Kidney epithelial cell (primary cell): ENCODE data around the gene BPIFB1. TPM values are rescaled to one million over a fixed set of nuclear protein-coding genes. Genes with fewer than 3 reads are reported as not detected.

Source experiments
- DNase-seq: peaks from one replicate; pipeline ENCODE4 v3.0.0-alpha.2; 2010; ENCODE audit warnings: low read depth
- H3K27me3 ChIP-seq: 2 replicates; pipeline ENCODE4 v1.6.0; 2011; ENCODE audit warnings: low read length; ENCODE audit not compliant: control insufficient read depth, insufficient read depth
- H3K36me3 ChIP-seq: 2 replicates; pipeline ENCODE4 v1.5.1; 2011; ENCODE audit warnings: low read length; ENCODE audit not compliant: control insufficient read depth, insufficient read depth
- H3K4me3 ChIP-seq: 2 replicates; pipeline ENCODE4 v1.5.1; 2011; ENCODE audit warnings: low read depth, mild to moderate bottlenecking, control low read depth, low read length
- CTCF ChIP-seq: IDR thresholded peaks from 2 replicates; pipeline ENCODE4 v1.5.1; 2011; ENCODE audit warnings: mild to moderate bottlenecking, moderate library complexity, low read length, control low read depth, inconsistent platforms; ENCODE audit not compliant: insufficient read depth, poor library complexity, severe bottlenecking
- total RNA-seq: library from RNA; depleted of rRNA; stranded (reverse); fragments of >200 nt; gene quantifications from 2 replicates; pipeline ENCODE4 v1.2.3, GENCODE V29; 2015

Gene BPIFB1
- total RNA-seq, result not detected in 2 replicates

- H3K36me3 ChIP-seq, result no peaks in the 10 kb centered on the region
- DNase-seq, result no peak
- no peak for TF ChIP-seq CTCF
- H3K27me3 ChIP-seq, result peaks cover 3% of the 10 kb centered on the region
- no peak within 1 kb of the TSS for H3K4me3 ChIP-seq
Observed at GRCh38 chr20:33282991-33283555, at the start of gene BPIFB1. BPIFB1 (plus strand) TSS chr20:33283214; CDS start chr20:33286074, 2,860 bp downstream.

- TF ChIP-seq CTCF, result no peak
- no peak for DNase-seq
- peaks cover 2% of the 10 kb centered on the region for H3K27me3 ChIP-seq
- no peak overlapping the region for H3K4me3 ChIP-seq
- no peaks in the 10 kb centered on the region for H3K36me3 ChIP-seq
Observed at GRCh38 chr20:33234050-33234449, 49.0 kb upstream of the BPIFB1 start.

- DNase-seq, result no peak
- Histone ChIP-seq H3K36me3 (no peaks in the 10 kb centered on the region), H3K27me3 (peaks cover 2% of the 10 kb centered on the region), H3K4me3 (no peak within 1 kb of the TSS)
- no peak for TF ChIP-seq CTCF
Observed at GRCh38 chr20:33235696-33236095, 47.3 kb upstream of the BPIFB1 start, which contains the start of gene BPIFA1. BPIFA1 (plus strand) TSS chr20:33235996; CDS start chr20:33237712, 1,716 bp downstream.

- no peaks in the 10 kb centered on the region for H3K36me3 ChIP-seq
- DNase-seq, result no peak
- no peak overlapping the region for H3K4me3 ChIP-seq
- peaks cover 2% of the 10 kb centered on the region for H3K27me3 ChIP-seq
- TF ChIP-seq CTCF, result no peak
Observed at GRCh38 chr20:33236351-33236750, 46.7 kb upstream of the BPIFB1 start.

- H3K36me3 ChIP-seq, result no peaks in the 10 kb centered on the region
- no peaks in the 10 kb centered on the region for H3K27me3 ChIP-seq
- no peak for DNase-seq
- no peak overlapping the region for H3K4me3 ChIP-seq
- TF ChIP-seq CTCF, result no peak
Observed at GRCh38 chr20:33237989-33238388, 45.0 kb upstream of the BPIFB1 start.

- Histone ChIP-seq H3K4me3 (no peak overlapping the region), H3K27me3 (no peaks in the 10 kb centered on the region), H3K36me3 (no peaks in the 10 kb centered on the region)
- no peak for DNase-seq
- TF ChIP-seq CTCF, result no peak
Observed at GRCh38 chr20:33239418-33239817, 43.6 kb upstream of the BPIFB1 start.
